ENCODE results near the gene MSI2. TPM values are rescaled to one million over a fixed set of nuclear protein-coding genes. Genes with fewer than 3 reads are reported as not detected.

MSI2 gene
- total and polyA plus RNA-seq, 12 donors = 32.6 to 411 (median 148) TPM

- Histone ChIP-seq H3K27me3 (no peaks in the 10 kb centered on the region), H3K4me1 (replicated peaks in 1 of 2) (no peaks in the 10 kb centered on the region), H3K9me3 (replicated peaks in 1 of 3) (no peaks in the 10 kb centered on the region), H3K36me3 (replicated peaks in 1 of 2) (no peaks in the 10 kb centered on the region), H3K27ac (no peak overlapping the region), H3K4me3 (no peak overlapping the region)
- TF ChIP-seq, protein P1, sequence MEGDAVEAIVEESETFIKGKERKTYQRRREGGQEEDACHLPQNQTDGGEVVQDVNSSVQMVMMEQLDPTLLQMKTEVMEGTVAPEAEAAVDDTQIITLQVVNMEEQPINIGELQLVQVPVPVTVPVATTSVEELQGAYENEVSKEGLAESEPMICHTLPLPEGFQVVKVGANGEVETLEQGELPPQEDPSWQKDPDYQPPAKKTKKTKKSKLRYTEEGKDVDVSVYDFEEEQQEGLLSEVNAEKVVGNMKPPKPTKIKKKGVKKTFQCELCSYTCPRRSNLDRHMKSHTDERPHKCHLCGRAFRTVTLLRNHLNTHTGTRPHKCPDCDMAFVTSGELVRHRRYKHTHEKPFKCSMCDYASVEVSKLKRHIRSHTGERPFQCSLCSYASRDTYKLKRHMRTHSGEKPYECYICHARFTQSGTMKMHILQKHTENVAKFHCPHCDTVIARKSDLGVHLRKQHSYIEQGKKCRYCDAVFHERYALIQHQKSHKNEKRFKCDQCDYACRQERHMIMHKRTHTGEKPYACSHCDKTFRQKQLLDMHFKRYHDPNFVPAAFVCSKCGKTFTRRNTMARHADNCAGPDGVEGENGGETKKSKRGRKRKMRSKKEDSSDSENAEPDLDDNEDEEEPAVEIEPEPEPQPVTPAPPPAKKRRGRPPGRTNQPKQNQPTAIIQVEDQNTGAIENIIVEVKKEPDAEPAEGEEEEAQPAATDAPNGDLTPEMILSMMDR (IDR thresholded peaks at IDR 0.05) = no peak
- TF ChIP-seq POLR2A (IDR thresholded peaks at IDR 0.05) = no peak
- DNase-seq = no peak
- intact Hi-C loops (cut with DNase I) = no loop called here
- WGBS, 4 donors = 86 to 100% (median 99%) methylated on average over 1 of the region's 1 CpG
Measured at GRCh38 chr17:57703273-57703672, 446.9 kb downstream of the MSI2 start.

GRCh38 chr17:57704448-57704847 lies 448.1 kb downstream of the MSI2 start:
- H3K36me3 ChIP-seq (replicated peaks in 1 of 2) = no peaks in the 10 kb centered on the region
- intact Hi-C loops (cut with DNase I) = no loop called here
- H3K27me3 ChIP-seq = no peaks in the 10 kb centered on the region
- no peak for TF ChIP-seq POLR2A (IDR thresholded peaks at IDR 0.05)
- TF ChIP-seq, protein P1 (IDR thresholded peaks at IDR 0.05) = no peak
- H3K27ac ChIP-seq = no peak overlapping the region
- DNase-seq = no peak
- no peak overlapping the region for H3K4me3 ChIP-seq
- no peaks in the 10 kb centered on the region for H3K9me3 ChIP-seq (replicated peaks in 1 of 3)
- no peaks in the 10 kb centered on the region for H3K4me1 ChIP-seq (replicated peaks in 1 of 2)
- 73 to 100% (median 98%) methylated on average over 1 of the region's 1 CpG for WGBS, 4 donors

GRCh38 chr17:57705921-57706695 lies 449.8 kb downstream of the MSI2 start:
- no peaks in the 10 kb centered on the region for H3K9me3 ChIP-seq (replicated peaks in 1 of 3)
- no peak overlapping the region for H3K4me3 ChIP-seq
- no peak for TF ChIP-seq POLR2A (IDR thresholded peaks at IDR 0.05)
- TF ChIP-seq, protein P1 (IDR thresholded peaks at IDR 0.05) = no peak
- H3K36me3 ChIP-seq (replicated peaks in 1 of 2) = no peaks in the 10 kb centered on the region
- no peak overlapping the region for H3K27ac ChIP-seq
- no peaks in the 10 kb centered on the region for H3K27me3 ChIP-seq
- intact Hi-C loops (cut with DNase I) = no loop called here
- WGBS, 4 donors = 73 to 82% (median 78%) methylated on average over 12 of the region's 12 CpGs
- H3K4me1 ChIP-seq (replicated peaks in 1 of 2) = no peaks in the 10 kb centered on the region
- no peak for DNase-seq

- Histone ChIP-seq H3K27ac (no peak overlapping the region), H3K4me3 (no peak overlapping the region), H3K36me3 (replicated peaks in 1 of 2) (no peaks in the 10 kb centered on the region), H3K4me1 (replicated peaks in 1 of 2) (no peaks in the 10 kb centered on the region), H3K9me3 (replicated peaks in 1 of 3) (no peaks in the 10 kb centered on the region), H3K27me3 (no peaks in the 10 kb centered on the region)
- intact Hi-C loops (cut with DNase I) = no loop called here
- no peak for DNase-seq
- TF ChIP-seq, protein P1 (IDR thresholded peaks at IDR 0.05) = no peak
- no peak for TF ChIP-seq POLR2A (IDR thresholded peaks at IDR 0.05)
- 80 to 96% (median 88%) methylated on average over 9 of the region's 9 CpGs for WGBS, 4 donors
Measured at GRCh38 chr17:57706761-57707160, 450.4 kb downstream of the MSI2 start.

Data from adrenal gland (tissue), 12 donors.